ENCODE measurements around the gene PCLO.
"Not testable (repeated sequence)": the region's sequence is repeated elsewhere in the genome, so short reads cannot be mapped to it uniquely, and the experiment has no call there.

Gene PCLO

GRCh38 chr7:83130623-83131545, 31.8 kb downstream of the PCLO start:
- DNase-seq: no peak

- no peak for DNase-seq
These were observed 32.5 kb downstream of the PCLO start for GRCh38 chr7:83130191-83130590.

GRCh38 chr7:83119494-83119893, 43.2 kb downstream of the PCLO start:
- DNase-seq: no peak

- DNase-seq: no peak
These were observed 43.7 kb downstream of the PCLO start for GRCh38 chr7:83119026-83119382.

GRCh38 chr7:83118347-83119025, 44.2 kb downstream of the PCLO start:
- no peak for DNase-seq

- DNase-seq: no peak
These were observed 45.2 kb downstream of the PCLO start for GRCh38 chr7:83117466-83117865.

- no peak for DNase-seq
These were observed 51.3 kb downstream of the PCLO start for GRCh38 chr7:83111391-83111790.

GRCh38 chr7:83109352-83109751, 53.3 kb downstream of the PCLO start:
- DNase-seq: no peak

GRCh38 chr7:83105948-83106347, 56.7 kb downstream of the PCLO start:
- no peak for DNase-seq

GRCh38 chr7:83105063-83105462, 57.6 kb downstream of the PCLO start:
- DNase-seq: no peak

- DNase-seq: no peak
These were observed 61.2 kb downstream of the PCLO start for GRCh38 chr7:83101530-83101929.

- no peak for DNase-seq
These were observed 66.6 kb downstream of the PCLO start for GRCh38 chr7:83096065-83096580.

GRCh38 chr7:83085299-83085698, 77.4 kb downstream of the PCLO start:
- DNase-seq: no peak

GRCh38 chr7:83079879-83080278, 82.8 kb downstream of the PCLO start:
- not testable (repeated sequence) for DNase-seq

- no peak for DNase-seq
These were observed 85.4 kb downstream of the PCLO start for GRCh38 chr7:83077328-83077727.

GRCh38 chr7:83072576-83073517, 89.8 kb downstream of the PCLO start:
- no peak for DNase-seq

- no peak for DNase-seq
These were observed 97.0 kb downstream of the PCLO start for GRCh38 chr7:83065714-83066113.

- no peak for DNase-seq
These were observed 102.5 kb downstream of the PCLO start for GRCh38 chr7:83060218-83060617.

GRCh38 chr7:83058667-83059066, 104.0 kb downstream of the PCLO start:
- no peak for DNase-seq

- no peak for DNase-seq
These were observed 107.5 kb downstream of the PCLO start for GRCh38 chr7:83055197-83055596.

- no peak for DNase-seq
These were observed 108.2 kb downstream of the PCLO start for GRCh38 chr7:83054472-83054871.

- DNase-seq: no peak
These were observed 108.7 kb downstream of the PCLO start for GRCh38 chr7:83053965-83054364.

GRCh38 chr7:83040484-83040883, 122.2 kb downstream of the PCLO start:
- no peak for DNase-seq

Data from activated CD4-positive, alpha-beta T cell treated with anti-CD3 and anti-CD28 coated beads, Interleukin-2, Interleukin-6, amounts not matched to agents 100 ng/mL and 50 ng/mL, durations not matched to agents 16 hours and 8 hours (primary cell).